DOHH2 (cell line): Measurements from ENCODE around the gene CBFA2T3.

Experiments
- EZH2phosphoT487 ChIP-seq: fragments of 200-600 bp; sonication (generic); IDR thresholded peaks from 2 replicates; pipeline ENCODE4 v1.6.1; 2017; ENCODE audit warnings: borderline replicate concordance, mild to moderate bottlenecking, antibody characterized with exemption, low read length, moderate library complexity, mixed read lengths
- TF ChIP-seq, protein P1 (sequence below): fragments of 200-600 bp; sonication (generic); IDR thresholded peaks from one replicate; pipeline ENCODE4 v1.5.1; 2014; ENCODE audit warnings: antibody characterized with exemption, mild to moderate bottlenecking, low read depth, low read length; ENCODE audit not compliant: poor library complexity, severe bottlenecking

DNA sequence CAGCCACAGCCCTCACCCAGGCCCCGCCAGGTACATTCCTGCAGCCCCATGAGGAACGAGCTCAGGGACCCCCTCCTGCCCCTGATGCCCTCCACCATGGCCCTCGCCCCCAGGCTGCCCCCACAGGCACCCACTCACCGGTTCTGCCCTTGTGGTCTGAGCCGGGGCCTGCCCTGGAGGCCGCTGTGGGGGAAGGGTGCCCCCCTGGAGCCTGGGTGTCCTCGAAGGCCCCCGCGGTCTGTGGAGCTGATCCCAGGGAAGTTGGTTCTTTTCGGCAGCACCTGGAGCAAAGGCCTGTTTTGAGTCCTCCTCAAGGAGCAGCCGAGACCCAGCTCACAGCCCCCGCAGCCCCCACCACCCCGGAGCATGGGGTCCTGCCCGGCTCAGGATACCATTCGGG lies 112.9 kb downstream of the CBFA2T3 start:
- TF ChIP-seq, protein P1, sequence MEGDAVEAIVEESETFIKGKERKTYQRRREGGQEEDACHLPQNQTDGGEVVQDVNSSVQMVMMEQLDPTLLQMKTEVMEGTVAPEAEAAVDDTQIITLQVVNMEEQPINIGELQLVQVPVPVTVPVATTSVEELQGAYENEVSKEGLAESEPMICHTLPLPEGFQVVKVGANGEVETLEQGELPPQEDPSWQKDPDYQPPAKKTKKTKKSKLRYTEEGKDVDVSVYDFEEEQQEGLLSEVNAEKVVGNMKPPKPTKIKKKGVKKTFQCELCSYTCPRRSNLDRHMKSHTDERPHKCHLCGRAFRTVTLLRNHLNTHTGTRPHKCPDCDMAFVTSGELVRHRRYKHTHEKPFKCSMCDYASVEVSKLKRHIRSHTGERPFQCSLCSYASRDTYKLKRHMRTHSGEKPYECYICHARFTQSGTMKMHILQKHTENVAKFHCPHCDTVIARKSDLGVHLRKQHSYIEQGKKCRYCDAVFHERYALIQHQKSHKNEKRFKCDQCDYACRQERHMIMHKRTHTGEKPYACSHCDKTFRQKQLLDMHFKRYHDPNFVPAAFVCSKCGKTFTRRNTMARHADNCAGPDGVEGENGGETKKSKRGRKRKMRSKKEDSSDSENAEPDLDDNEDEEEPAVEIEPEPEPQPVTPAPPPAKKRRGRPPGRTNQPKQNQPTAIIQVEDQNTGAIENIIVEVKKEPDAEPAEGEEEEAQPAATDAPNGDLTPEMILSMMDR: no peak
- no peak for TF ChIP-seq EZH2phosphoT487
